ENCODE data around the gene YJEFN3. TPM values are rescaled to one million over a fixed set of nuclear protein-coding genes. Genes with fewer than 3 reads are reported as not detected.

Gene YJEFN3
- total RNA-seq, 1 donor from 2014 or later, result 0.79 TPM

DNA sequence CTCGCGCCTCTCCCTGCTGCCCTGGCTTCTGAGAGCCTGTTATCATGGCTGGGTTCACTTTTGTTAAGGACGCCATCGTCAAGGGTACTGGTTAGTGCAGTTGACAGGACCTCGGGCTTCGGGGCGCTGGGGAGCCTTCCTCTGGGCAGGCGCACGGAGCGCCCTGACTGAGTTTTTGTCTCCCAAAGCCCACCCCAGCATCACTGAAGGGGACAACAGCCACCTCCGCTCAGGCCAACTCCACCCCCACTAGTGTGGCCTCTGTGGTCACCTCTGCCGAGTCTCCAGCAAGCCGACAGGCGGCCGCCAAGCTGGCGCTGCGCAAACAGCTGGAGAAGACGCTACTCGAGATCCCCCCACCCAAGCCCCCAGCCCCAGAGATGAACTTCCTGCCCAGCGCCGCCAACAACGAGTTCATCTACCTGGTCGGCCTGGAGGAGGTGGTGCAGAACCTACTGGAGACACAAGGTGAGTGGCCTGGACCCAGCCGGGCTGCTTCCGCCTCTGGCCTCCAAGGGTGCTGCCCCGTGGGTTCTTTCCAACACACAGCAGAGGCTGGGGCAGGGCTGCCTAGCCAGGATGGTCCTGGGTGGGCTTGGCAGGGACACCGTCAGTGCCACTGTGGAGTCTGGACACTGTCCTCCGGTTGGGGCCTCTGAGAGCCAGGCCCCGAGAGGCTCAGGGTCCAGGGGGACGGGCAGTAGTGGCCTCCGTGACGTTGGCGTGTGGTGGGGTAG lies 30.3 kb upstream of the YJEFN3 start:
- no peak for DNase-seq (ENCODE audit: low read depth)
- Histone ChIP-seq H3K36me3 (ENCODE audit: control insufficient read depth, insufficient read depth, low read length) (peaks cover 70% of the 10 kb centered on the region), H3K27me3 (ENCODE audit: control insufficient read depth, insufficient read depth, low read length) (no peaks in the 10 kb centered on the region), H3K4me3 (ENCODE audit: low read depth, low read length) (no peak overlapping the region)
- TF ChIP-seq, protein P1, sequence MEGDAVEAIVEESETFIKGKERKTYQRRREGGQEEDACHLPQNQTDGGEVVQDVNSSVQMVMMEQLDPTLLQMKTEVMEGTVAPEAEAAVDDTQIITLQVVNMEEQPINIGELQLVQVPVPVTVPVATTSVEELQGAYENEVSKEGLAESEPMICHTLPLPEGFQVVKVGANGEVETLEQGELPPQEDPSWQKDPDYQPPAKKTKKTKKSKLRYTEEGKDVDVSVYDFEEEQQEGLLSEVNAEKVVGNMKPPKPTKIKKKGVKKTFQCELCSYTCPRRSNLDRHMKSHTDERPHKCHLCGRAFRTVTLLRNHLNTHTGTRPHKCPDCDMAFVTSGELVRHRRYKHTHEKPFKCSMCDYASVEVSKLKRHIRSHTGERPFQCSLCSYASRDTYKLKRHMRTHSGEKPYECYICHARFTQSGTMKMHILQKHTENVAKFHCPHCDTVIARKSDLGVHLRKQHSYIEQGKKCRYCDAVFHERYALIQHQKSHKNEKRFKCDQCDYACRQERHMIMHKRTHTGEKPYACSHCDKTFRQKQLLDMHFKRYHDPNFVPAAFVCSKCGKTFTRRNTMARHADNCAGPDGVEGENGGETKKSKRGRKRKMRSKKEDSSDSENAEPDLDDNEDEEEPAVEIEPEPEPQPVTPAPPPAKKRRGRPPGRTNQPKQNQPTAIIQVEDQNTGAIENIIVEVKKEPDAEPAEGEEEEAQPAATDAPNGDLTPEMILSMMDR (IDR thresholded peaks at IDR 0.05; ENCODE audit: insufficient read depth, low read length, severe bottlenecking), result no peak
- FAIRE-seq, result no peak

DNA sequence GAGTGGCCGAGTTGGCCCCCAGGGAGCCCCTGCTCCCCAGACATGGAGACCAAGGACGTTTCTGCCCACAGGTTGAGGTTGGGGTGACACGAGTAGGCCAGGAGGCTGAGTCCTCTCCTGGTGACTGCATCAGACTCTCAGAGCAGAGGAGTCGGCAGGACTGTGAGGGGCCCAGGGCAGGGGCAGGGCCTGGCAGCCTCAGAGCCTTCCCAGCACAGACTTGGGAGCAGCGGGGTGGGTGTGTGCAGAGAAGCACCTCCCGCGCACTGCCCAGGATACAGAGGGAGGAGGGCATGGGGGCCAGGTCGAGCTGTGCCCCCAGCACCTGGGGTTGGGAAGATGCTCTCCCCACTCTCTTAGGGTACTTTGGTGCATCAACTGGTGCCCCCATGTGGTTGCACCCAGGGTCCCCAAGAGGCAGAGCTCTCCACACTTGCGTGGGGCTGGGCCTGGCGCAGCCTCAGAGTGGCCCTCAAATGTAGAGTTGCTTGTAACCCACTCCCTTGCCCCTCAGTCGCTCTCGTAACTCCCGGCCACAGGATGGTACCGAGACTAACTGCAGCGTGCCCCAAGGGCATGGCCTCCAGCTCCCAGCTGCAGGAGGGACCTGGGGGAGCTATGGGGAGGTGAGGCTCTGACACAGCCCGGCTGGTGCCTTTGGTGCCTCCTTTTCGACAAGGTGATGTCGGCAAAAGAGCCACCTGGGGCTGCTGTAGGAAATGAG lies 29.3 kb upstream of the YJEFN3 start:
- DNase-seq (ENCODE audit: low read depth), result no peak
- TF ChIP-seq, protein P1 (IDR thresholded peaks at IDR 0.05; ENCODE audit: insufficient read depth, low read length, severe bottlenecking), result no peak
- peaks cover 62% of the 10 kb centered on the region for H3K36me3 ChIP-seq (ENCODE audit: control insufficient read depth, insufficient read depth, low read length)

DNA sequence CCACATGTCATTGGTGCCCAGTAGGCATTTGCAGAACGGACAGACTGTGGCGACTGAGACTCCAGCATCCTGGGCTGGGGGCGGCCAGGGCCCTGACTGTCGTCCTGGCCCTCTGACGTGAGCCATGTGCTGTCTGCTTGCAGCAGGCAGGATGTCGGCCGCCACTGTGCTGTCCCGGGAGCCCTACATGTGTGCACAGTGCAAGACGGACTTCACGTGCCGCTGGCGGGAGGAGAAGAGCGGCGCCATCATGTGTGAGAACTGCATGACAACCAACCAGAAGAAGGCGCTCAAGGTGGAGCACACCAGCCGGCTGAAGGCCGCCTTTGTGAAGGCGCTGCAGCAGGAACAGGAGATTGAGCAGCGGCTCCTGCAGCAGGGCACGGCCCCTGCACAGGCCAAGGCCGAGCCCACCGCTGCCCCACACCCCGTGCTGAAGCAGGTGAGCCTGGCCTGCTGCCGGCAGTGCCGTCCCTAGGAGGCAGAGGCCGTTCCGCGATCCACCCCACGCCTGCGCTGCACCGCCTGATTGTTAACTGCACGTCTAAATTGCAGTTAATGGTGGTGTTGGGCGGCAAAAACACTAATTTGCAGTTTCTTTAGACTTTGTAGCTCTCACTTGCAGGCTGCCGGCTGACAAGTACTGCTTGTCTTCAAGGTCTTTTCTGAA lies 27.6 kb upstream of the YJEFN3 start:
- H3K4me3 ChIP-seq (ENCODE audit: low read depth, low read length), result no peak overlapping the region
- H3K27me3 ChIP-seq (ENCODE audit: control insufficient read depth, insufficient read depth, low read length), result no peaks in the 10 kb centered on the region
- peaks cover 62% of the 10 kb centered on the region for H3K36me3 ChIP-seq (ENCODE audit: control insufficient read depth, insufficient read depth, low read length)
- TF ChIP-seq, protein P1 (IDR thresholded peaks at IDR 0.05; ENCODE audit: insufficient read depth, low read length, severe bottlenecking), result no peak
- DNase-seq (ENCODE audit: low read depth) (no peak), FAIRE-seq (no peak)

More for the DNA sequence above, 29.3 kb upstream of the YJEFN3 start:
- Histone ChIP-seq H3K27me3 (ENCODE audit: control insufficient read depth, insufficient read depth, low read length) (no peaks in the 10 kb centered on the region), H3K4me3 (ENCODE audit: low read depth, low read length) (no peak overlapping the region)
- FAIRE-seq, result no peak

- peaks cover 55% of the 10 kb centered on the region for H3K36me3 ChIP-seq (ENCODE audit: control insufficient read depth, insufficient read depth, low read length)
- FAIRE-seq, result no peak
Measured at GRCh38 chr19:19501798-19502197, 26.9 kb upstream of the YJEFN3 start.

DNA sequence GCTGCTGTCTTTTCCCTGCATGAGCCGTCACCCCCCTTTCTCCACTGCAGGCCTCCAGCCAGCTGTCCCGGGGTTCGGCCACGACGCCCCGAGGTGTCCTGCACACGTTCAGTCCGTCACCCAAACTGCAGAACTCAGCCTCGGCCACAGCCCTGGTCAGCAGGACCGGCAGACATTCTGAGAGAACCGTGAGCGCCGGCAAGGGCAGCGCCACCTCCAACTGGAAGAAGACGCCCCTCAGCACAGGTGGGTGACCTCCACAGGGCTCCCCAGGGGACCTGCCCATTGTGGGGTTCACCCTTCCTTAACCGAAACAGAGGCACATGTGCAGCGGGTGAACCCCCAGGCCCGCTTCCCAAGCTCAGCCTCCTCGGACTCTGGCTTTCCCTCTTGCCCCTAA lies 26.4 kb upstream of the YJEFN3 start:
- no peak for DNase-seq (ENCODE audit: low read depth)

More at GRCh38 chr19:19501798-19502197, 26.9 kb upstream of the YJEFN3 start:
- DNase-seq (ENCODE audit: low read depth), result no peak
- TF ChIP-seq, protein P1 (IDR thresholded peaks at IDR 0.05; ENCODE audit: insufficient read depth, low read length, severe bottlenecking), result no peak
- Histone ChIP-seq H3K27me3 (ENCODE audit: control insufficient read depth, insufficient read depth, low read length) (no peaks in the 10 kb centered on the region), H3K4me3 (ENCODE audit: low read depth, low read length) (no peak overlapping the region)

More for the DNA sequence above, 26.4 kb upstream of the YJEFN3 start:
- H3K27me3 ChIP-seq (ENCODE audit: control insufficient read depth, insufficient read depth, low read length), result no peaks in the 10 kb centered on the region
- H3K4me3 ChIP-seq (ENCODE audit: low read depth, low read length), result no peak overlapping the region
- peaks cover 55% of the 10 kb centered on the region for H3K36me3 ChIP-seq (ENCODE audit: control insufficient read depth, insufficient read depth, low read length)
- TF ChIP-seq, protein P1 (IDR thresholded peaks at IDR 0.05; ENCODE audit: insufficient read depth, low read length, severe bottlenecking), result no peak
- no peak for FAIRE-seq

Measured in bronchial epithelial cell (primary cell).